Stimulated activated CD8-positive, alpha-beta memory T cell treated with anti-CD3 and anti-CD28 coated beads, Interleukin-4, amount 100 ng/mL, for 48 hours (primary cell): ENCODE measurements around the gene DISP3.
A peak's percentile ranks its signal among the peaks of the same experiment; 100 is the strongest.

Experiments used
- DNase-seq: peaks from one replicate; pipeline ENCODE4 v3.0.0-alpha.2; 2020

DISP3 gene

GRCh38 chr1:11531943-11532342, 53.0 kb downstream of the DISP3 start:
- no peak for DNase-seq

GRCh38 chr1:11533790-11534787, 55.1 kb downstream of the DISP3 start:
- no peak for DNase-seq

GRCh38 chr1:11534846-11535245, 55.9 kb downstream of the DISP3 start:
- no peak for DNase-seq

DNA sequence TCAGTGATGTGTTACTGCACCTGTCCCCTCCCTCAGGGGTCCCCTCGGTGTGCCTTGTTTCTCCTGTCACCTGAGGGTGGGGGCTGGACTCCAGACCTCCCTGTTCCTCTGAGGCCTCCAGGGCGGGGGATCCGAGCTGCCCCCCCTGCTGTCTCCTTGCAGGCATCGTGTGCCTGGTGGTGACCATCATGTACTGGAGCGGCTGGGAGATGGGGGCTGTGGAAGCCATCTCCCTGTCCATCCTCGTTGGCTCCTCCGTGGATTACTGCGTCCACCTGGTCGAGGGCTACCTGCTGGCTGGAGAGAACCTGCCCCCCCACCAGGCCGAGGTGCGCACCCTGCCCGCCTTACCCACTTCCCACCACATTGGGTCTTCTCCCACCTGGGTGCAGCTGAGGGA, 56.4 kb downstream of the DISP3 start:
- DNase-seq = no peak

- DNase-seq = no peak
Observed at GRCh38 chr1:11535761-11536572, 57.0 kb downstream of the DISP3 start.

DNA sequence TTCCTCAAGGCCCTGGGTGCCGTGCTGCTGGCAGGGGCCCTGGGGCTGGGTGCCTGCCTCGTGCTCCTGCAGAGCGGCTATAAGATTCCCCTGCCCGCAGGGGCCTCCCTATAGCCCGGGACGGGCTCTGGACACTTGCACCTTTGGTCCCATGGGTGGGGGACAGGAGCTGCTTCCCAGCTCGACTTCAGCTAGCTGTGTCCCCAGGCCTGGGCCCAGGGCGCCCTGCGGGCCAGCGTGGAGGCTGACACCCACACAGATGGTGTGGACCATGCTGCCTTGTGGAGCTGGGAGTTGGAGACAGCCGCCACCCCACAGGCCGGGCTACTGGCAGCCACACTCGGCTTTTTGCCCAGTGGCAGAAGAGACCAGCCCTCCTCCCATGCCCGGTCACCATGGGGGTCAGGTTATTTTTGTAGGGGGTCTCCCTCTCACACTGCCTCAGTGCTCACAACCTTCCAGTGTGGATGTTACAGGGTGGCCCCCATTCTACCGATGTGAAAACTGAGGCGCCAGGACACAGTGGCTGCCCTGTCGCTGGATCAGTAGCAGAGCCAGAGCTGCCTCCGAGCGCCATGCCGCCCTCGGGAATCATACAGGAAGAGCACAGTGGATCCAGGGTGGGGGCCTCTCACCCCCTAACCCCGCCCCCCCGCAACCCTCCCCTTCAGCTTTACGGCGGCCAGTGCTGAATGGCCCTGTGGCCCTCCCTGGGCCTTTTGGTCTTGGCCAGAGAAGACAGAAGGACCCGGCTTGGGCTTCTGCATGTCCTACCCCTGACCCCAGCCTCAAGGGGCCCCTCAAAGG, 57.8 kb downstream of the DISP3 start:
- DNase-seq = no peak

- no peak for DNase-seq
Observed at GRCh38 chr1:11537380-11537764, 58.4 kb downstream of the DISP3 start.

DNA sequence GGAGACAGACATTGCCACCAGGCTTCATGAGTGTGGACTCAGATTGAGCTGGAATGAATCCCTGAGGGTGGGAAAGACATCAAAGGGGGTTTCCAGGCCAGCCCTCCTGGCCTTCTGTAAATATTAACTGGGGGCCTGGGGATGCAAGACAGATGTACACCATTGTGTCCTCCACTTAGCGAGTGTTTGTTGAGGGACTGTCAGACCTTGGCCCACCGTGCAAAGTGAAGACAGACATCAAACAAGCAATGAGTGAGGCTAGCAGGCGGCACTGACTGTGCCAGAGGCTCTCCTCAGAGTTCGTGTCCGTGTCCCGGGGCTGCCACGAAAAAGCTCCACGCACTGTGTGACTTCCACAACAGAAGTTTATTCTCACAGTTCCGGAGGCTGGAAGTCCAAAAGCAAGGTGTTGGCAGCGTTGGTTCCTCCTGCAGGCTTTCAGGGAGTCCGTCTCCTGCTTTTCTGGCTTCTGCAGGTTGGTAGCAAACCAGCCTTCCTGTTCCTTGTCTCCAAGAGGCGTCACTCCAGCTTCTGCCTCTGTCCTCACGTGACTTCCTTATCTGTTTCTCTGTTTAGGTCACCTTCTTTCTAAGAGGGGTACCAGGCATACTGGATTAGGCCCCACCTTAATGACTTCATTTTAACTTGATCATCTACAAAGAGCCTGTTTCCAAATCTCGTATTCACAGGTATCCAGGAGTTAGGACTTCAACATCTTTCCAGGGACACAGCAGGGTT, 59.1 kb downstream of the DISP3 start:
- DNase-seq = no peak

DNA sequence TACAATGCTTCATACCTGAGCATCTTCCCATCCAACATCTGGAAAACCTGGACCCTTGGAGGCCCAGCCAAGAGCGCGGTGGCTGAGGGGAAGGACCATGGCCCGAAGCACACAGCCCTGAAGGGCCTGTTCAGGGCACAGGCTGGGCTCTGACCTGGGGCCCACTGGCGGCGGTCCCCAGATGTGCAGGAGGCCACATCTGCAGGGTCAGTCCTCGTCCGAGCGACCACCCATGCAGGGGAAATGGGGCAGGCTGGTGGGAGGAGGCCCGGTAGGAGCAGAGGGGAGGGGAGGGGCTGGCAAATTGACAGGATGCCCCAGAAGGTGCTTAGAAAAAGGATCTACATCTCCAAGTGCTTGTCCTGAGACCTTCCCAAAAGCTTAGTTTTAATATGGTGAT, 59.9 kb downstream of the DISP3 start:
- DNase-seq = no peak

DNA sequence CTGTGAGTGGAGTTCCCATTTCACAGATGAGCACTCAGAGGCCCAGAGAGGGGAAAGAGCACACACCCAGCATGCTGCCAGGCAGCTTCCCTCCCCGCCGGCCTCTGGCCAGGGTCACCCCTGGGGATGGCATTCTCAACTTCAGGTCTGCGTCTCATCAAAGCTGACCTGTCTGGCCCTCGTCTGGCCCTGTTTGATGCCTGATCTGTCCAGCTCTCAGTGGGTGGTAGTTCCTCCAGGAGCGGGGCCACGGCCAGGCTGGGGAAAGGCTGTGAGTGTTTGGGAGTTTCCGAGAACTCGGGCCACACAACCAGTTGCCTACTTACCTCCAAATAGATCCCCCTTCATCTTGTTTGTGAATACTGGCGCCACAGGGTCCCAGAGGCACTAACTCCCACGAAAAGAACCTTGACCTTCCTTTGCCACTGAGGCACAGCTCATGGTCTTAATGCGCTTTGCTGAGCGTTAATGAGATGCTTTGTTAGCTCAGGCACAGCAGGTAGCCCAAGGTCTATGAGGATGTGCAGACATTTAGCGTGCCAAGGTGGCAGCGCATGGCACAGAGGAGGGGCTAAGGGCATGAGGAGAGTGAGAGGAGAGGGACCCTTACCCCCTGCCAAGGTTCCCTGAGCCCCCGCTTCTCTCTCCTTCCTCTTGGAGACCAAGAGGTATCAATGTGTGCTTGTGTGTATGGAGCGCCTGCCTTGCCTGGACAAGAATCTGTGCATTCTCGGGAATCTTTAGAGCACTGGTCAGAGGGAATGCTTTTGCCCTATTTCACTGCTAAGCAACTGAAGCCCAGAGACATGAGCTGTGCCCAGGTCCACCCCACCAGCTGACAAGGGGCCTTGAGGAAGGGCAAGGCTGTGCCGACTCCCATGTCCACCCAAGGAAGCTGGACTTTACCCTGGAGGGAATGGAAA, 61.2 kb downstream of the DISP3 start:
- no peak for DNase-seq

DNA sequence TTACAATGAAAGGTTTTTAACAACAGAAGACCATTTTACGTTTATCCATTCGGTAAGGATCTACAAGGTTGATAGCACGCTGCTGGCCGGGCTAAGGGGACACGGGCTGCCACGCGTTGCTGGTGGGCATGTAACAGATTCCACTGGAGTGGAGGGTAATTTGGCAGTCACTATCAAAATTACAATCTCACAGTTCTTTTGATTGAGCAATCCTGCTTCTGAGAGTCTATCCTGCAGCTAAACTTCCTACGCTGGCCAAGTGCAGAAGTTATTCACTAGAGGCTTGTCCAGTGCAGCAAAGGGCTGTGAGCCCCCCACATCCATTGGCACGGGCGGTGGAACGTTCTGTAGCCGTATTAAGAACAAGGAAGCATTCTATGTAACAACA, 61.8 kb downstream of the DISP3 start:
- no peak for DNase-seq

GRCh38 chr1:11541236-11541635, 62.3 kb downstream of the DISP3 start:
- no peak for DNase-seq

DNA sequence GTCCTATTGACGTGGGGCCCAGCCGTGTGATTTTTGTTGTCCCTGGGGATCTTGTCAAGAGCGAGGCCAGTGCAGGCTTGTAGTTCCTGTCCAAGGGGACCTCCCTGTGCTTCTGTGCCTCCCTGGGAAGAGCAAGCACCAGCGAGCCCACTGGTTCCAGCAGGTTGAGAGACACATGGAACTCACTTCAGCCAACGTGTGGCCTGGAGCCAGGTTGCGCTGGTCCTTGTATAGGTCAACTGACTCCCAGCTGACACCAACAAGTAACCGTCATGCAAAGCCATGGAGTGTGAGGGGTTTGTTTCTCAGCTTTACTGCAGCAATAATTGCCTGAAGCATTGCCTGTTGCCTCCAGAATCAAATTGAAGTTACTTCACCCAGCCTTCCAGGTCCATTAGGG, 63.0 kb downstream of the DISP3 start:
- no peak for DNase-seq

- DNase-seq = no peak
Observed at GRCh38 chr1:11543392-11543791, 64.4 kb downstream of the DISP3 start.

- no peak for DNase-seq
Observed at GRCh38 chr1:11543796-11544195, 64.8 kb downstream of the DISP3 start.

- no peak for DNase-seq
Observed at GRCh38 chr1:11546456-11546855, 67.5 kb downstream of the DISP3 start.

GRCh38 chr1:11550664-11551283, 71.8 kb downstream of the DISP3 start:
- DNase-seq = peak; percentile 63

- no peak for DNase-seq
Observed at GRCh38 chr1:11558276-11558675, 79.3 kb downstream of the DISP3 start.

DNA sequence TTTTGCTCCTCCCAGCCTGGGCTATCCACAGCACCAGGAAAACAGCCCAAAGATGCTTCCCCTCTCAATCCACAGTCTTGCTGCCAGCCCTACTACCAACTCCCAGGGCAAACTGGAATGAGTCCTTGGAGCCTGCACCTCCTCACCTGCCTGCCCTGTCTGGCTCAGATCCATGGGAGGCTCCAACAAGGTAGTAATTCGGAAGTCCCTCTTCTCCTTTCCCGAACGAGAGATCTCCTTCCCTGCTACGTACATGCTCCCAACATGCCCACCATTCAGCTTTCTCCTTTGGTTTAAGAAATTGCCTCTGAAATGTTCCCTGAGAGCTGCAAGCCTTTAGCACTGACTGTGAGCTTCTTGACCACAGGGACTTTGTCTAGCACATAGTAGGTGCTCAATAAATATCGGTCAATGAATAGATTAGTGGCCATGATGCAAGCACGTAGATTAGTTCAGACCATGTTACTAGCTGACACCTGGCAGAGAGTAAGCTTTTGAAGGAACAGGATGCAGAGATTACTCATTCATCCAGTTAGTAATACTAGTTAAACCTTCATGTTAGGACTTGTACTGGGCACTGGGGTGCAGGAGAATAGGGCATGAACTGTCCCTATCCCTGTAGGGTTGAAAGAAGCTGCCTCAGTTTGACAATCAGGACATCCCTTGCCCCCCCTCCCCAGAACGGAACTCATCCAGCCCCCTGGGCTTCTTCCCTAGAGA, 80.1 kb downstream of the DISP3 start:
- DNase-seq = no peak

DNA sequence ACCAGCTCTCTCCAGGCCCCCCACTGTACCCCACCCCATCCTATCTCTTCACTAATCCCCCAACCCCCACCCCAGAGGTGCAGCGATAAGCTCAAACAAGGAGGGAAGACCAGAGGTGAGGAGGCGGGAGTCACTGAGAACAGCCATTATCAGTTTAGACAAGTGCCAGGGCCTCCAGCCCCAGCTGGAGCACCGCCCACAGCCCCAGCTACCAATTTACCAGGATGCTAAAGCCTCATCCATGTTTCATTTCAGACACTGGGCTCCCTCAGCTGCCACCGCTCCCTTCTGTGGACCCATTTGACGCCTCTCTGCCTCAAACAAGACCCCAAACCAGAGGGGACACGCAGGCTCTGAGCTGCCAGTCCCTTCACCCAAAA, 80.6 kb downstream of the DISP3 start:
- DNase-seq = no peak
